MG63 (cell line): ENCODE data around the gene NEU4. TPM values are rescaled to one million over a fixed set of nuclear protein-coding genes. Genes with fewer than 3 reads are reported as not detected.
"Not testable (repeated sequence)": the region's sequence is repeated elsewhere in the genome, so short reads cannot be mapped to it uniquely, and the experiment has no call there.

Experiments used
- DNase-seq: peaks from one replicate; pipeline ENCODE4 v3.0.0-alpha.2; 2020
- H3K27me3 ChIP-seq: fragments of 250-450 bp; sonication (Bioruptor Pico); 2 replicates; pipeline ENCODE4 v1.5.1; 2020; ENCODE audit warnings: mild to moderate bottlenecking, moderate library complexity
- H3K36me3 ChIP-seq: fragments of 250-450 bp; sonication (Bioruptor Pico); 2 replicates; pipeline ENCODE4 v1.5.1; 2020; ENCODE audit warnings: mild to moderate bottlenecking, moderate library complexity
- H3K4me3 ChIP-seq: fragments of 250-450 bp; sonication (Bioruptor Pico); 2 replicates; pipeline ENCODE4 v1.5.1; 2020; ENCODE audit warnings: mild to moderate bottlenecking, moderate library complexity
- H3K9me3 ChIP-seq: fragments of 250-450 bp; sonication (Bioruptor Pico); 2 replicates; pipeline ENCODE4 v1.5.1; 2020; ENCODE audit warnings: mild to moderate bottlenecking, moderate library complexity
- total RNA-seq: library from RNA; depleted of rRNA; stranded (reverse); fragments of >200 nt; shearing (Covaris generic); gene quantifications from 2 replicates; pipeline ENCODE4 v1.2.3, GENCODE V29; 2014; ENCODE audit warnings: low replicate concordance; rRNA removed

The NEU4 gene, protein sequence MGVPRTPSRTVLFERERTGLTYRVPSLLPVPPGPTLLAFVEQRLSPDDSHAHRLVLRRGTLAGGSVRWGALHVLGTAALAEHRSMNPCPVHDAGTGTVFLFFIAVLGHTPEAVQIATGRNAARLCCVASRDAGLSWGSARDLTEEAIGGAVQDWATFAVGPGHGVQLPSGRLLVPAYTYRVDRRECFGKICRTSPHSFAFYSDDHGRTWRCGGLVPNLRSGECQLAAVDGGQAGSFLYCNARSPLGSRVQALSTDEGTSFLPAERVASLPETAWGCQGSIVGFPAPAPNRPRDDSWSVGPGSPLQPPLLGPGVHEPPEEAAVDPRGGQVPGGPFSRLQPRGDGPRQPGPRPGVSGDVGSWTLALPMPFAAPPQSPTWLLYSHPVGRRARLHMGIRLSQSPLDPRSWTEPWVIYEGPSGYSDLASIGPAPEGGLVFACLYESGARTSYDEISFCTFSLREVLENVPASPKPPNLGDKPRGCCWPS
- not detected in 2 replicates for total RNA-seq

DNA sequence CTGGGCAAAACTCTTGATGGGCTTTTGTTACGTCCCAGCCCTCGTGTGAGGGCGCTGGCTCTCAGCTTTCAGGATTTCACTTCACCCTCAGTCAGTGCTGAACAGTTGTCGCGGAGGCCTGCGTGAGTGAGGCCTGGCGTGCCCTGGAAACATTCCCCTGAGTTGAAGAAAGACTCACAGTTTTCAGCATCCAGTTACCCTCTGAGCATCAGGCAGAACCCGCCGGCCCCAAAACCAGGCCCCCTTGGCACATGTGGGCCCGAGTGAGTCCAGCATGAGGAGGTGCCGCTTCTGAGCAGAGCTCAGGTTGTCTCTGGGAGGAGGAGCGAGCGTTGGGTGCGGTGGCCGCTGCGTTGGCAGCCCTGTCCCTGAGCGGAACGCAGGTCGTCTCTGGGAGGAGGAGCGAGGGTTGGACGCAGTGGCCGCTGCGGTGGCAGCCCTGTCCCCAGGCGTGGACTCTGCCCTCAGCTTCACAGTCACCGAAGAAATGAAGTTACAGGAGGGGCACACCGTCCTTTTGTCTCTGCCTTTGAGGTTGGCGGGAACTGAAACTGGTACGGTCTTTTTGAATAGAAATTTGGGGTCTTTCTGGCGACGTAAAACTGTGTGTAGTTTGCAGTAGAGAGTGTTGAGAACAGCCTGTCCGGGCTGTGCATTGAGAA is at the start of gene NEU4:
NEU4 (plus strand) TSS at position 473 of the 662 bp plus-strand sequence. CDS start 5,292 bp downstream, outside the sequence.
- H3K9me3 ChIP-seq: no peaks in the 10 kb centered on the region
- H3K36me3 ChIP-seq: no peaks in the 10 kb centered on the region
- no peaks in the 10 kb centered on the region for H3K27me3 ChIP-seq
- no peak within 1 kb of the TSS for H3K4me3 ChIP-seq
- DNase-seq: no peak

DNA sequence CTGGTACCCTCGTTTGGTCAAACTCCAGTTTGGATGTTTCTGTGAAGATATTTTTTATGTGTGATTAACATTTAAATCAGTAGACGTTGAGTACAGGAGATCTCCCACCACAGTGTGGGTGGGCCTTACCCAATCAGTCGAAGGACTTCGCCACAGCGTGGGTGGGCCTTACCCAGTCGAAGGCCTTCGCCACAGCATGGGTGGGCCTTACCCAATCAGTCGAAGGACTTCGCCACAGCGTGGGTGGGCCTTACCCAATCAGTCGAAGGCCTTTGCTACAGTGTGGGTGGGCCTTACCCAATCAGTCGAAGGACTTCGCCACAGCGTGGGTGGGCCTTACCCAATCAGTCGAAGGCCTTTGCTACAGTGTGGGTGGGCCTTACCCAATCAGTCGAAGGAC is 49.1 kb upstream of the NEU4 start:
- not testable (repeated sequence) for H3K4me3 ChIP-seq, H3K27me3 ChIP-seq, H3K9me3 ChIP-seq, DNase-seq
- H3K36me3 ChIP-seq: peaks cover 19% of the 10 kb centered on the region

DNA sequence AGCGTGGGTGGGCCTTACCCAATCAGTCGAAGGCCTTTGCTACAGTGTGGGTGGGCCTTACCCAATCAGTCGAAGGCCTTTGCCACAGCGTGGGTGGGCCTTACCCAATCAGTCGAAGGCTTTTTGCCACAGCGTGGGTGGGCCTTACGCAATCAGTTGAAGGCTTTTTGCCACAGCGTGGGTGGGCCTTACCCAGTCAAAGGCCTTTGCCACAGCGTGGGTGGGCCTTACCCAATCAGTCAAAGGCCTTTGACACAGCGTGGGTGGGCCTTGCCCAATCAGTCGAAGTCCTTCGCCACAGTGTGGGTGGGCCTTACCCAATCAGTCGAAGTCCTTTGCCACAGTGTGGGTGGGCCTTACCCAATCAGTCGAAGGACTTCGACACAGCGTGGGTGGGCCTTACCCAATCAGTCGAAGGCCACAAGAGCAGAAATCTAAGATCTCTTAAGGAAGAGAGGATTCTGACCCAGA is 48.7 kb upstream of the NEU4 start:
- no peak for DNase-seq
- Histone ChIP-seq H3K9me3 (no peaks in the 10 kb centered on the region), H3K4me3 (no peak overlapping the region), H3K27me3 (no peaks in the 10 kb centered on the region), H3K36me3 (peaks cover 19% of the 10 kb centered on the region)

DNA sequence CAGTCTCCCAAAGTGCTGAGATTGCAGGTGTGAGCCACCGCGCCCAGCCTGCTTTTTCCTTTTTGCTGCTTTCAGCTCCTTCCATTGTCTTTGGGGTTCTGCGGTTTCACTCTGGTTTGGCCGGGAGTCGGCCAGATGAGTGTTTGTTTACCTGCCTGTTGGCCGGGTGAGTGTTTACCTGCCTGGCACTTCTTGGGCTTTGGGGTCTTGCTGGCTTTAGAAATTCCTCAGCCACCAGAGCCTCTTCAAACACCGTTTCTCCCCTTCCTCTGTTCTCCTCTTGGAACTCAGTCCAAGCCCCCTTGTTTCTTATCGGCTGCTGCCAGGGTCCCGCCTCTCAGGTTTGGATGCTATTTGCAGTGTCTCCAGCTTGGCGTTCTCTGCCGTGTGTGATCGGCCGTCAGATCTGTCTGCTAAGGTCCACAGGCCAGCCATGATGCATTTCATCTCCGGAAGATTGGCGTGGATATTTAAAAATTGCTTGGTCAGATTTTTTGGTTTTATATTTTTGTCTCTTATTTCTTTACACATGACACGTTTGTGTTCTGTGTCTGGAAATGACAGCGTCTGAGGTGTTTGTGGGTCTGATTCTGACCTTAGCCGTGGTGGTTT is 46.6 kb upstream of the NEU4 start:
- DNase-seq: no peak
- no peaks in the 10 kb centered on the region for H3K9me3 ChIP-seq
- no peak overlapping the region for H3K4me3 ChIP-seq
- no peaks in the 10 kb centered on the region for H3K27me3 ChIP-seq
- H3K36me3 ChIP-seq: peaks cover 12% of the 10 kb centered on the region

GRCh38 chr2:241762933-241763369 is 46.0 kb upstream of the NEU4 start:
- no peak for DNase-seq
- Histone ChIP-seq H3K27me3 (no peaks in the 10 kb centered on the region), H3K4me3 (no peak overlapping the region)

DNA sequence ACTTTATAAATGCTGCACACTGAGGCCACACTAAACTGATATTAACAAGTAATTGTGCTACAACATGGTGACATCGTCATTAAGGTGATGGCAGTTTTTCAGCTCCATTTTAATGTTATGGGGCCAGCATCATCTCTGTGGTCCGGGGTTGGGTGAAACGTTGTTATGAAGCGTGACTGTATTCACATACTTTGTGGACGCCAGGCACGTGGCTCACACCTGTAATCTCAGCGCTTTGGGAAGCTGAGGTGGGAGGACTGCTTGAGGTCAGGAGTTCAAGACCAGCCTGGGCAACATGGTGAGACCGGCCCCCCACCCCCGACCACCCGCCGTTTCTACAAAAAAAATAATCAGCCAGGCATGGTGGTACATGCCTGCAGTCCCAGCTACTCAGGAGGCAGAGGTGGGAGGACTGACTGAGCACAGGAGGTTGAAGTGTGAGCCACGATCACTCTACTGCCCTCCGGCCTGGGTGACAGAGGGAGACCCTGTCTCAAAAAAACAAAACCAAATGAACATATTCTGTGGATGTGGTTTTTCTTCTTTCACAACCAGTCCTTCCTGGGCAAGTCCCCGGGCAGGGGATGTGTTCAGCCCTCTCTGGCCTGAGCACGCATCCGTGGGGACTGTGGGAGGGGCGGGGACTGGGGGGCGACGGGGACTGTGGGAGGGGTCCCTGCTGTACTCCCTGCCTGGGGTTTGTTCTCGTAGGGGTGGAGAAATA is 45.3 kb upstream of the NEU4 start:
- no peak for DNase-seq
- no peak overlapping the region for H3K4me3 ChIP-seq

More at GRCh38 chr2:241762933-241763369, 46.0 kb upstream of the NEU4 start:
- H3K36me3 ChIP-seq: peaks cover 12% of the 10 kb centered on the region
- H3K9me3 ChIP-seq: no peaks in the 10 kb centered on the region

GRCh38 chr2:241764275-241765241 is 44.4 kb upstream of the NEU4 start:
- H3K27me3 ChIP-seq: no peaks in the 10 kb centered on the region
- H3K4me3 ChIP-seq: no peak overlapping the region
- H3K36me3 ChIP-seq: peaks cover 6% of the 10 kb centered on the region
- no peaks in the 10 kb centered on the region for H3K9me3 ChIP-seq
- no peak for DNase-seq

More for the DNA sequence above, 45.3 kb upstream of the NEU4 start:
- Histone ChIP-seq H3K36me3 (peaks cover 12% of the 10 kb centered on the region), H3K9me3 (no peaks in the 10 kb centered on the region), H3K27me3 (no peaks in the 10 kb centered on the region)

- no peaks in the 10 kb centered on the region for H3K27me3 ChIP-seq
- H3K9me3 ChIP-seq: no peaks in the 10 kb centered on the region
- H3K4me3 ChIP-seq: no peak overlapping the region
- DNase-seq: no peak
- no peaks in the 10 kb centered on the region; the same call in 1 of the 2 replicates for H3K36me3 ChIP-seq
These were observed 41.3 kb upstream of the NEU4 start for GRCh38 chr2:241767464-241768250.

DNA sequence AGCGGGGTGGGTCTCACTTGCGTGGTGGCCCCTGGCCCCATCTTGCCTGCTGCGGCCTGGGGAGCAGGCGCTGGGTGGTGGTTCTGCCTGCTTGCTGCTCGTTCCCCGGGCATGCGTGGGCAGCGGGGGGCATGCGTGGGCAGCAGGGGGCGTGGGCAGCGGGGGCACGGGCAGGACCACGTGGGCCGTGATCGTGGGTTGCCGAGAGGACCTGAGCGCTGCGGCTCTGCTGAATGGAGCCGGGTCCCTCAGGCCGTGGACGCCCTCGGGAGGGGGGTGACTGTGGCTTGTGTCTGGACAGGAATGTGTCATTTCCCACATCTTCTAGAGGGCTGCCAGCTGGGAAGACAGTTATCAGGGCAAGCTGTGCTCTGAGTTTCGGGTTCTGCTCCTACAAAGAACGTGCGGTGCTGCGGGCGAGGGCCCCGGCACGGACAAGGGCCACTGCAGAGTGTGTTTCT is 40.7 kb upstream of the NEU4 start:
- no peak for DNase-seq
- no peak overlapping the region for H3K4me3 ChIP-seq

GRCh38 chr2:241768850-241769249 is 40.1 kb upstream of the NEU4 start:
- Histone ChIP-seq H3K9me3 (no peaks in the 10 kb centered on the region), H3K36me3 (no peaks in the 10 kb centered on the region), H3K4me3 (no peak overlapping the region), H3K27me3 (no peaks in the 10 kb centered on the region)
- DNase-seq: no peak

More for the DNA sequence above, 40.7 kb upstream of the NEU4 start:
- Histone ChIP-seq H3K27me3 (no peaks in the 10 kb centered on the region), H3K9me3 (no peaks in the 10 kb centered on the region), H3K36me3 (no peaks in the 10 kb centered on the region; the same call in 1 of the 2 replicates)

DNA sequence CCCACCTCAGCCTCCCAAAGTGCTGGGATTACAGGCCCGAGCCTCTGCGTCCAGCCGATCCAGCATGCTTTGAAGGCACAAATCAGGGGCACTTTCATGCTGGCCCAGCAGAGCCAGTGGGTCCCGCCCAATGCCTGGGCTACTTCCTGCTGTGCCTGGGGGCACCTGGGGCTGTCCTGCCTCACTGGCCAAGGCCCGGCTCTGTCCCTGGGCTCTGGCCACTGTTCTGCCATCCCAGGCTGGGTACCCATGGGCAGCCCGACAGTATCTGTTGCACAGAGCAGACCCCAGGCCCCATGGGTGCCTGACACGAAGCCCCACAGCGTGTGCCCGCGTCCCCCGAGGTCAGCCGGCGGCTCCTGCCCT is 39.2 kb upstream of the NEU4 start:
- H3K9me3 ChIP-seq: no peaks in the 10 kb centered on the region
- DNase-seq: no peak

DNA sequence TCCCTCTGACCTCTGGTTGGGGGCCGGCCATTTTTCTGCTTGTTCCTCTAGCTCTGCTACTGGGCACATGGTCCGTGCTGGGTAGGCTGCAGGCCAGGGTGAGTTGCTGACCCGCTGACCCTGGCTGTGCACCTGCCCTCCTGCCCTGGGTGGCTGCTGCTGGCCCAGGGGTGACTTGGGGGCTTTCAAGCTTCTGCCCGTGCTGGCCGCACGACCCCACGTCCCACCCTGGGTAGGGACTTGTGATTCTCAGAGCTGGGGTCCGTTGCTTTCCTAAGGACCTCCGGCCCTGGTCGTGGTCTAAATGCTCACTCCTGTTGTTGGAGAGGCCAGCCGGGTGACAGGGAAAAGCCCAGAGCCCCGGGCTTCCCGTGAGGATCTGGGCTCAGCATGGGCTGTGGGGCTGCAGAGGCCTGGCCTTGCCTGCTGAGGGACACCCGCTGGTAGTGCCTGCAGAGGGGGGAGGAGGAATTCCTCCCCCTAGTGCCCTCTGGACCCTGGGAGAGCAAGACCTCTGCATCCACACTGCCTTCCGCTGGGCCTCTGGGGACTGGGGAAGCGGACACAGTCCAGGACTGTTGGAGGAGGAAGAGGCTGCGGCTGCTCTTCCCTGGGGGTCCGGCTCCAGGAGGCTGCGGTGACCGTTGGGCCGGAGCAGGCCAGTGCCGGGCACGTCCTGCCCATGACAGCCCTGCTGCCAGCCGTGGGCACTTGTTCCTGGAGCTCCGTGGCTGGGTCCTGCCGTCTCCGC is 38.6 kb upstream of the NEU4 start:
- no peak overlapping the region for H3K4me3 ChIP-seq
- no peak for DNase-seq
- H3K27me3 ChIP-seq: no peaks in the 10 kb centered on the region
- H3K36me3 ChIP-seq: no peaks in the 10 kb centered on the region
- no peaks in the 10 kb centered on the region for H3K9me3 ChIP-seq

More for the DNA sequence above, 39.2 kb upstream of the NEU4 start:
- no peaks in the 10 kb centered on the region for H3K36me3 ChIP-seq
- no peaks in the 10 kb centered on the region for H3K27me3 ChIP-seq
- H3K4me3 ChIP-seq: no peak overlapping the region

- Histone ChIP-seq H3K27me3 (no peaks in the 10 kb centered on the region), H3K4me3 (no peak overlapping the region), H3K9me3 (no peaks in the 10 kb centered on the region), H3K36me3 (no peaks in the 10 kb centered on the region)
- no peak for DNase-seq
These were observed 38.1 kb upstream of the NEU4 start for GRCh38 chr2:241770936-241771285.
